SU-DHL-6 (cell line): Measurements from ENCODE around the gene ARMH3.

Source experiments
- H2AFZ ChIP-seq: fragments of 200-600 bp; sonication (generic); 2 replicates; pipeline ENCODE4 v1.6.1; 2014; ENCODE audit warnings: low read depth, mild to moderate bottlenecking, moderate library complexity, mixed read lengths, antibody characterized with exemption, low read length; ENCODE audit not compliant: severe bottlenecking
- H3F3A ChIP-seq: fragments of 200-600 bp; shearing (Covaris generic); 2 replicates; pipeline ENCODE4 v1.6.0; 2016; ENCODE audit warnings: antibody characterized with exemption, mild to moderate bottlenecking; ENCODE audit not compliant: insufficient read depth
- H3K27ac ChIP-seq: fragments of 200-600 bp; sonication (generic); 2 replicates; pipeline ENCODE4 v1.5.1; 2016; ENCODE audit warnings: low read depth, mild to moderate bottlenecking, low read length, moderate library complexity, mixed read lengths
- H3K27me3 ChIP-seq: fragments of 200-600 bp; sonication (generic), shearing (Covaris generic); 2 replicates; pipeline ENCODE4 v1.6.0; 2014; ENCODE audit warnings: mild to moderate bottlenecking, low read length
- H3K36me3 ChIP-seq: fragments of 200-600 bp; sonication (generic); 2 replicates; pipeline ENCODE4 v1.6.1; 2014; ENCODE audit warnings: mild to moderate bottlenecking, low read length, mixed read lengths
- H3K4me2 ChIP-seq: fragments of 300-600, 200-600 bp; shearing (Covaris generic), sonication (generic); 2 replicates; pipeline ENCODE4 v1.6.0; 2014; ENCODE audit warnings: low read length, low read depth, mild to moderate bottlenecking; ENCODE audit not compliant: poor library complexity, severe bottlenecking
- H3K4me3 ChIP-seq: fragments of 200-600 bp; sonication (generic); 2 replicates; pipeline ENCODE4 v1.5.1; 2014; ENCODE audit warnings: antibody characterized with exemption, low read length, mild to moderate bottlenecking, mixed read lengths; ENCODE audit not compliant: insufficient read depth, poor library complexity, severe bottlenecking
- H3K79me2 ChIP-seq: fragments of 200-600 bp; sonication (generic); 2 replicates; pipeline ENCODE4 v1.6.1; 2014; ENCODE audit warnings: mild to moderate bottlenecking, low read length, moderate library complexity; ENCODE audit not compliant: insufficient read depth
- H3K9ac ChIP-seq: fragments of 200-600 bp; sonication (generic); 2 replicates; pipeline ENCODE4 v1.7.0; 2014; ENCODE audit warnings: mild to moderate bottlenecking, low read length
- H3K9me2 ChIP-seq: fragments of 200-600 bp; sonication (generic); replicated peaks from 2 replicates; pipeline ENCODE4 v1.6.1; 2014; ENCODE audit warnings: low read length; ENCODE audit not compliant: insufficient read depth
- H3K9me3 ChIP-seq: fragments of 200-600 bp; sonication (generic); 2 replicates; pipeline ENCODE4 v1.6.1; 2014; ENCODE audit warnings: low read length, mixed read lengths; ENCODE audit not compliant: insufficient read depth
- H4K20me1 ChIP-seq: fragments of 200-600 bp; sonication (generic); 2 replicates; pipeline ENCODE4 v1.6.1; 2014; ENCODE audit warnings: low read depth, mild to moderate bottlenecking, antibody characterized with exemption, low read length, moderate library complexity, mixed read lengths
- EZH2phosphoT487 ChIP-seq: fragments of 200-600 bp; sonication (generic), shearing (Covaris generic); conservative IDR thresholded peaks from 2 replicates; pipeline ENCODE4 v1.6.1; 2018; ENCODE audit warnings: mild to moderate bottlenecking, antibody characterized with exemption, low read length, moderate library complexity, mixed read lengths
- TF ChIP-seq, protein P1 (sequence below): fragments of 200-600 bp; sonication (generic); IDR thresholded peaks from one replicate; pipeline ENCODE4 v1.5.1; 2017; ENCODE audit warnings: antibody characterized with exemption, mild to moderate bottlenecking, low read length, moderate library complexity; ENCODE audit not compliant: insufficient read depth, poor library complexity, severe bottlenecking

The ARMH3 gene, protein sequence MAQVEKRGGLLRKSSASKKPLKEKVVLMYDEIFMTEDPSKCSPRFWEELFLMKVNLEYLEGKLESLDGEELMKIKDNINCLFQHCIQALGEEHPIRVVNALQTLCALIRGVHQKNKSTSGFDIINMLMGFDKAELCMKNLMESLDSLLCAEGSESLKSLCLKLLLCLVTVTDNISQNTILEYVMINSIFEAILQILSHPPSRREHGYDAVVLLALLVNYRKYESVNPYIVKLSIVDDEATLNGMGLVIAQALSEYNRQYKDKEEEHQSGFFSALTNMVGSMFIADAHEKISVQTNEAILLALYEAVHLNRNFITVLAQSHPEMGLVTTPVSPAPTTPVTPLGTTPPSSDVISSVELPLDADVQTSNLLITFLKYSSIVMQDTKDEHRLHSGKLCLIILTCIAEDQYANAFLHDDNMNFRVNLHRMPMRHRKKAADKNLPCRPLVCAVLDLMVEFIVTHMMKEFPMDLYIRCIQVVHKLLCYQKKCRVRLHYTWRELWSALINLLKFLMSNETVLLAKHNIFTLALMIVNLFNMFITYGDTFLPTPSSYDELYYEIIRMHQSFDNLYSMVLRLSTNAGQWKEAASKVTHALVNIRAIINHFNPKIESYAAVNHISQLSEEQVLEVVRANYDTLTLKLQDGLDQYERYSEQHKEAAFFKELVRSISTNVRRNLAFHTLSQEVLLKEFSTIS

DNA sequence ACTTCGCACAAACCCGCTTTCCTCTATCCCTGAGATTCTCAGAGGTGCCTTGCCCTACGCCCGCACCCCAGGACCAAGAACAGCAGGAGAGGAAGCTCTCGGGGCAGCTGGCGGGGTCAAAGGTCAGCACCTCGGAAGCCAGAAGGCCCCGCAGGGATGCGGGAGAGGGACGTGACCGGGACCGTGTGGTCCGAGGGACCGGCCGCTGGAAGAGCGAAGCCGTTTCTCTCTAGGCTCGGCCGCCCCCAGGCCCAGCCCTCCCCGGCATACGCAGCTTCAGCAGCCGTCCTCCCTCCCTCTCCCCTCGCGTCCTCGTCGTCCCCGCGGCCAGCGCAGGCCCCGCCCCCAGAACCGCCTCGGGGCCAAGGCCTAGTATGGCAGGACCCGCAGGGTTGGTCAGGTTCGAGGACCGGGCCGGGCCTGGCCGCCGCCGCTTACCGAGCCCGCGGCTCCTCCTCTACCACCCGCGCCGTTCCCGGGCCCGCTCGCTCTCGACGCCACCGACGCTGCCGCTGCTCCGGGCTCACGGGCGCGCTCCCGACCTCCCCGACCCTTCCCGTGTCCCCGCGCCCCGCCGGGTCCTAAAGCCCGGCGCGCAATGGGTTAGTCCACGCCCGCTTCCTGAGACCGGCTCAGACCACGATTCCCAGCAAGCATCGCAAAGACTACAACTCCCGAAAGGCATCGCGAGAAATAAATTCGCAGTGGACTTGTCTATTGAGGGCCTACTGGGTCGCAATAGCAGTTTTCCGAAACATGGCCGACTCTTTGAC lies at the start of gene ARMH3:
ARMH3 (minus strand) TSS at position 527 of the 773 bp plus-strand sequence. CDS start 16,059 bp downstream, outside the sequence.
- peak within 1 kb of the TSS; percentile 28 for H3K27ac ChIP-seq
- no peaks in the 10 kb centered on the region for H3K9me2 ChIP-seq
- peak within 1 kb of the TSS; percentile 81 for H3K9ac ChIP-seq
- 0 out of 2 replicates have a peak, but pooled peaks cover 4% of the 10 kb centered on the region for H3F3A ChIP-seq
- H4K20me1 ChIP-seq: no peaks in the 10 kb centered on the region
- H3K9me3 ChIP-seq: no peaks in the 10 kb centered on the region
- peak within 1 kb of the TSS; percentile 76 for H3K4me2 ChIP-seq
- no peaks in the 10 kb centered on the region for H3K36me3 ChIP-seq
- no peak for TF ChIP-seq EZH2phosphoT487
- TF ChIP-seq, protein P1, sequence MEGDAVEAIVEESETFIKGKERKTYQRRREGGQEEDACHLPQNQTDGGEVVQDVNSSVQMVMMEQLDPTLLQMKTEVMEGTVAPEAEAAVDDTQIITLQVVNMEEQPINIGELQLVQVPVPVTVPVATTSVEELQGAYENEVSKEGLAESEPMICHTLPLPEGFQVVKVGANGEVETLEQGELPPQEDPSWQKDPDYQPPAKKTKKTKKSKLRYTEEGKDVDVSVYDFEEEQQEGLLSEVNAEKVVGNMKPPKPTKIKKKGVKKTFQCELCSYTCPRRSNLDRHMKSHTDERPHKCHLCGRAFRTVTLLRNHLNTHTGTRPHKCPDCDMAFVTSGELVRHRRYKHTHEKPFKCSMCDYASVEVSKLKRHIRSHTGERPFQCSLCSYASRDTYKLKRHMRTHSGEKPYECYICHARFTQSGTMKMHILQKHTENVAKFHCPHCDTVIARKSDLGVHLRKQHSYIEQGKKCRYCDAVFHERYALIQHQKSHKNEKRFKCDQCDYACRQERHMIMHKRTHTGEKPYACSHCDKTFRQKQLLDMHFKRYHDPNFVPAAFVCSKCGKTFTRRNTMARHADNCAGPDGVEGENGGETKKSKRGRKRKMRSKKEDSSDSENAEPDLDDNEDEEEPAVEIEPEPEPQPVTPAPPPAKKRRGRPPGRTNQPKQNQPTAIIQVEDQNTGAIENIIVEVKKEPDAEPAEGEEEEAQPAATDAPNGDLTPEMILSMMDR: no peak
- no peaks in the 10 kb centered on the region for H3K27me3 ChIP-seq
- H3K4me3 ChIP-seq: peak within 1 kb of the TSS; percentile 95
- H2AFZ ChIP-seq: peak within 1 kb of the TSS; percentile 98
- peaks cover 47% of the 10 kb centered on the region for H3K79me2 ChIP-seq

DNA sequence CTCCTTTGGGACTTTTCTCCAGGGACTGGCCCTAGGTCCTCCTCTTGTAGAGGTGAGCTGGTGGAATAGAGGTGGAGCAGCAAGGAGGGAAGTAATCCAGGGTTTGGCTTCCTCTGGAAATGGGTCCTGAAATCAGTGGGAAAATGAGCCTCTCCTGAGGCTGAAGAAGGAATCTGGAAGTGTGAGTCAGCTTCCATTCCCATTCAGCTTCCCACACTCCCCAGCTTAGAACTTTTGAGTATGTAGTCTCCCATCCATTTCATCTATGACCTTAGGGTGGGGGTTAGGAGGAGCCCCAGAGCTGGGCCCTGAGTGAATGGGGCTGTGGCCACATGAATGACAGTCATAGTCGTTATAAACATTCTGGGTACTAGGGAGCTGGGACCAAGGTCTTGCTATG lies 46.4 kb upstream of the ARMH3 start:
- Histone ChIP-seq H4K20me1 (no peaks in the 10 kb centered on the region), H3K4me2 (no peak overlapping the region), H3F3A (no peaks in the 10 kb centered on the region), H3K9me3 (no peaks in the 10 kb centered on the region), H2AFZ (no peak overlapping the region), H3K27ac (no peak overlapping the region), H3K36me3 (no peaks in the 10 kb centered on the region), H3K79me2 (no peaks in the 10 kb centered on the region), H3K9me2 (no peaks in the 10 kb centered on the region), H3K4me3 (no peak overlapping the region), H3K9ac (no peak overlapping the region), H3K27me3 (no peaks in the 10 kb centered on the region)
- TF ChIP-seq, protein P1: no peak
- no peak for TF ChIP-seq EZH2phosphoT487

DNA sequence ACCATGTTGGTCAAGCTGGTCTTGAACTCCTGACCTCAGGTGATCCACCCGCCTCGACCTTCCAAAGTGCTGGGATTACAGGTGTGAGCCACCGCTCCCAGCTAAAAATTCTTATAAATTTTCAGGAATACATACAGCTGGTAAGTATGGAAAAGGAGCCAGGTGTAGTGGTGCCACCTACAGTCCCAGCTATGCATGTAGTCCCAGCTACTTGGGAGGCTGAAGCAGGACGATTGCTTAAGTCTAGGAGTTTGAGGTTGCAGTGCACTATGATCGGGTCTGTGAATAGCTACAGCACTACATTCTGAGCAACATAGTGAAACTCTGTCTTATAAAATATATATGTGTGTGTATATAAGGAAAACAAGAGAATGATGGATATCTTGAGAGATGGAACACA lies 45.2 kb upstream of the ARMH3 start:
- Histone ChIP-seq H3K4me2 (no peak overlapping the region), H4K20me1 (no peaks in the 10 kb centered on the region), H2AFZ (no peak overlapping the region), H3K36me3 (no peaks in the 10 kb centered on the region), H3K9me2 (no peaks in the 10 kb centered on the region), H3K9me3 (no peaks in the 10 kb centered on the region), H3K27me3 (no peaks in the 10 kb centered on the region), H3K9ac (no peak overlapping the region), H3F3A (no peaks in the 10 kb centered on the region), H3K4me3 (no peak overlapping the region), H3K79me2 (no peaks in the 10 kb centered on the region), H3K27ac (no peak overlapping the region)
- TF ChIP-seq, protein P1: no peak
- no peak for TF ChIP-seq EZH2phosphoT487
